Measurements from ENCODE around the gene STPG2.

STPG2 gene

GRCh38 chr4:98094118-98094517 is 49.2 kb downstream of the STPG2 start:
- no peak overlapping the region for H3K4me3 ChIP-seq (ENCODE audit: low read depth, low read length)
- no peak for TF ChIP-seq CTCF (IDR thresholded peaks at IDR 0.05; ENCODE audit: low read depth, low read length)

GRCh38 chr4:98093662-98094061 is 49.6 kb downstream of the STPG2 start:
- no peak for TF ChIP-seq CTCF (IDR thresholded peaks at IDR 0.05; ENCODE audit: low read depth, low read length)
- no peak overlapping the region for H3K4me3 ChIP-seq (ENCODE audit: low read depth, low read length)

- no peak overlapping the region for H3K4me3 ChIP-seq (ENCODE audit: low read depth, low read length)
- TF ChIP-seq CTCF (IDR thresholded peaks at IDR 0.05; ENCODE audit: low read depth, low read length) = no peak
Measured at GRCh38 chr4:98092833-98093439, 50.3 kb downstream of the STPG2 start.

- no peak overlapping the region for H3K4me3 ChIP-seq (ENCODE audit: low read depth, low read length)
- TF ChIP-seq CTCF (IDR thresholded peaks at IDR 0.05; ENCODE audit: low read depth, low read length) = no peak
Measured at GRCh38 chr4:98081936-98082335, 61.3 kb downstream of the STPG2 start.

- no peak for TF ChIP-seq CTCF (IDR thresholded peaks at IDR 0.05; ENCODE audit: low read depth, low read length)
- H3K4me3 ChIP-seq (ENCODE audit: low read depth, low read length) = no peak overlapping the region
Measured at GRCh38 chr4:98068495-98068894, 74.8 kb downstream of the STPG2 start.

- no peak overlapping the region for H3K4me3 ChIP-seq (ENCODE audit: low read depth, low read length)
- no peak for TF ChIP-seq CTCF (IDR thresholded peaks at IDR 0.05; ENCODE audit: low read depth, low read length)
Measured at GRCh38 chr4:98055800-98056501, 87.3 kb downstream of the STPG2 start.

GRCh38 chr4:98046665-98047064 is 96.6 kb downstream of the STPG2 start:
- no peak overlapping the region for H3K4me3 ChIP-seq (ENCODE audit: low read depth, low read length)
- no peak for TF ChIP-seq CTCF (IDR thresholded peaks at IDR 0.05; ENCODE audit: low read depth, low read length)

Data from WI38 (cell line).